GM12878 (cell line): ENCODE results near the gene TMEM229B. TPM values are rescaled to one million over a fixed set of nuclear protein-coding genes. Genes with fewer than 3 reads are reported as not detected.

Experiments
- ATAC-seq: fragments of 200-7000 bp; cut with Tn5 transposase; 3 replicates; pipeline ENCODE4 v1.9.1; 2020; ENCODE audit warnings: mild to moderate bottlenecking, moderate library complexity
- BruUV-seq: library from RNA; stranded (reverse); fragments of 400-500 nt; replicated peaks from 2 replicates; lab custom pipeline; 2021; lab: Mats Ljungman, UMichigan
- CTCF ChIA-PET: fragments of 300-600 bp; sonication (Branson Sonifier 250); formaldehyde crosslinking; extraction: SDS; loops from one replicate; lab custom pipeline; 2021; ENCODE audit warnings: inconsistent platforms; lab: Yijun Ruan, JAX
- POLR2A ChIA-PET: fragments of 350-600 bp; formaldehyde crosslinking; extraction: SDS; loops from one replicate; lab custom pipeline; 2021; ENCODE audit warnings: inconsistent platforms; lab: Charles Lee
- RAD21 ChIA-PET: fragments of 300-600 bp; sonication (Branson Sonifier 250); formaldehyde crosslinking; loops from one replicate; lab custom pipeline; 2023; ENCODE audit warnings: antibody characterized with exemption; ENCODE audit not compliant: unreplicated experiment; lab: Charles Lee
- SMC1A ChIA-PET: fragments of 300-600 bp; sonication (Branson Sonifier 250); formaldehyde crosslinking; loops from one replicate; lab custom pipeline; 2023; ENCODE audit not compliant: unreplicated experiment, uncharacterized antibody; lab: Charles Lee
- DNase-seq: peaks from one replicate; pipeline ENCODE4 v3.0.0-alpha.2; 2011; ENCODE audit warnings: low read depth, low spot score
- FAIRE-seq: peaks from 3 replicates; lab custom pipeline; 2011; peaks lifted over from hg19 to GRCh38; lab: Jason Lieb, UNC
- H2AFZ ChIP-seq: 2 replicates; pipeline ENCODE4 v1.6.0; 2011; ENCODE audit warnings: low read depth, low read length, control low read depth; ENCODE audit not compliant: control insufficient read depth
- H3K27ac ChIP-seq: 2 replicates; pipeline ENCODE4 v1.5.1; 2011; ENCODE audit warnings: control low read depth; ENCODE audit not compliant: control insufficient read depth, insufficient read depth
- H3K27me3 ChIP-seq, 2 experiments: replicated peaks in 1 of 2; 2 replicates each; pipeline versions ENCODE4 v1.6.0 to v1.6.1; 2011; ENCODE audit warnings: low read length in 1 of 2; ENCODE audit not compliant: control insufficient read depth in 2 of 2, insufficient read depth in 2 of 2
- H3K36me3 ChIP-seq, 2 experiments: 2 replicates each; pipeline ENCODE4 v1.5.1; 2011; ENCODE audit warnings: low read length in 1 of 2; ENCODE audit not compliant: control insufficient read depth in 2 of 2, insufficient read depth in 2 of 2
- H3K4me1 ChIP-seq: 2 replicates; pipeline ENCODE4 v1.6.1; 2011; ENCODE audit warnings: mild to moderate bottlenecking, low read length, moderate library complexity, mixed read lengths; ENCODE audit not compliant: control insufficient read depth, insufficient read depth
- H3K4me2 ChIP-seq: 2 replicates; pipeline ENCODE4 v1.6.0; 2011; ENCODE audit warnings: control low read depth; ENCODE audit not compliant: control insufficient read depth, insufficient read depth
- H3K4me3 ChIP-seq: fragments of 200-600 bp; sonication (generic); 2 replicates; pipeline ENCODE4 v1.5.1; 2016
- H3K79me2 ChIP-seq: 2 replicates; pipeline ENCODE4 v1.6.0; 2011; ENCODE audit warnings: low read length; ENCODE audit not compliant: control insufficient read depth, insufficient read depth
- H3K9ac ChIP-seq: 2 replicates; pipeline ENCODE4 v1.8.0; 2011; ENCODE audit warnings: low read length, control low read depth, mixed read lengths; ENCODE audit not compliant: control insufficient read depth, insufficient read depth
- H3K9me3 ChIP-seq: replicated peaks from 3 replicates; pipeline ENCODE4 v1.5.1; 2011; ENCODE audit warnings: mild to moderate bottlenecking, low read length; ENCODE audit not compliant: control insufficient read depth, insufficient read depth
- H4K20me1 ChIP-seq: 2 replicates; pipeline ENCODE4 v1.6.0; 2011; ENCODE audit not compliant: control insufficient read depth, insufficient read depth
- GATAD2B ChIP-seq: fragments of 450-650 bp; conservative IDR thresholded peaks from 2 replicates; pipeline ENCODE4 v1.6.1; 2017; ENCODE audit warnings: low read depth, mild to moderate bottlenecking, moderate library complexity
- JUNB ChIP-seq: IDR thresholded peaks from 2 replicates; pipeline ENCODE4 v1.6.1; 2016; ENCODE audit warnings: antibody characterized with exemption, mild to moderate bottlenecking
- JUND ChIP-seq: IDR thresholded peaks from 2 replicates; pipeline ENCODE4 v1.6.1; 2012; ENCODE audit warnings: low read depth, mild to moderate bottlenecking, low read length, improper control_type of control experiment, moderate library complexity
- KDM1A ChIP-seq: fragments of 200-600 bp; sonication (generic); IDR thresholded peaks from 2 replicates; pipeline ENCODE4 v1.6.1; 2016; ENCODE audit warnings: borderline replicate concordance
- MEF2B ChIP-seq: fragments of 450-650 bp; IDR thresholded peaks from 2 replicates; pipeline ENCODE4 v1.6.1; 2018; ENCODE audit warnings: mild to moderate bottlenecking, moderate library complexity; ENCODE audit not compliant: partially characterized antibody, poor library complexity, severe bottlenecking
- POLR2AphosphoS2 ChIP-seq: IDR thresholded peaks from 2 replicates; pipeline ENCODE4 v1.6.1; 2011; ENCODE audit warnings: low read depth, mild to moderate bottlenecking, low read length, improper control_type of control experiment, moderate library complexity
- RB1 ChIP-seq: fragments of 450-650 bp; formaldehyde crosslinking; IDR thresholded peaks from 2 replicates; pipeline ENCODE4 v1.6.1; 2017; ENCODE audit warnings: mild to moderate bottlenecking, borderline replicate concordance
- RUNX3 ChIP-seq: IDR thresholded peaks from 2 replicates; pipeline ENCODE4 v1.6.1; 2012; ENCODE audit warnings: low read length, inconsistent platforms
- SMC3 ChIP-seq: IDR thresholded peaks from 2 replicates; pipeline ENCODE4 v1.6.1; 2011; ENCODE audit warnings: low read length, improper control_type of control experiment, borderline replicate concordance
- TARDBP ChIP-seq: IDR thresholded peaks from 2 replicates; pipeline ENCODE4 v1.6.1; 2016; ENCODE audit warnings: borderline replicate concordance
- WRNIP1 ChIP-seq: IDR thresholded peaks from 2 replicates; pipeline ENCODE4 v1.6.1; 2011; ENCODE audit warnings: low read depth, low read length, improper control_type of control experiment, borderline replicate concordance
- WGBS: methylation state at CpG from one replicate; pipeline ENCODE4 v1.1.6; 2016; ENCODE audit warnings: low lambda C conversion rate; ENCODE audit not compliant: insufficient replicate concordance, insufficient coverage; ENCODE audit errors: missing lambda C conversion rate; 5-methylcytosine and 5-hydroxymethylcytosine counted together
- in situ Hi-C: fragments of 300-500 bp; cut with MboI; formaldehyde crosslinking; loops from 9 replicates; pipeline ENCODE4 v1.14.3; 2018; ENCODE audit warnings: mixed read lengths
- intact Hi-C: fragments of 100-400 bp; cut with micrococcal nuclease; formaldehyde crosslinking; loops from one replicate; pipeline ENCODE4 v1.14.2; 2022; ENCODE audit not compliant: unreplicated experiment
- polyA plus RNA-seq, 11 experiments: library from polyadenylated mRNA; depleted of rRNA in 4 of 11; unstranded in 6 of 11; stranded (reverse) in 5 of 11; fragments of >200 nt; fragmentation: Nextera tagmentation in 4 of 11; fragmentation: Illumina TruSeq in 1 of 11; extraction: Ambion mirVana in 4 of 11; extraction: Trizol in 1 of 11; gene quantifications; 1 replicate in 1 of 11; 2 replicates in 10 of 11; pipeline versions ENCODE4 v1.2.1 to v1.2.3, GENCODE V29; 2011 to 2016; ENCODE audit warnings: inconsistent platforms in 2 of 11, missing spikeins in 2 of 11, low read depth in 1 of 11
- total RNA-seq, 4 experiments: library from RNA; depleted of rRNA in 3 of 4; stranded (reverse); fragments of >200 nt in 3 of 4; fragmentation: Illumina TruSeq in 1 of 4; extraction: Trizol in 1 of 4; gene quantifications; 2 replicates each; pipeline versions ENCODE4 v1.2.1 to v1.2.3, GENCODE V29; 2013 to 2021
- TF ChIP-seq, protein P1 (sequence below): fragments of 450-650 bp; formaldehyde crosslinking; IDR thresholded peaks from 2 replicates; pipeline ENCODE4 v1.4.0; 2022; ENCODE audit warnings: mild to moderate bottlenecking, moderate library complexity
- TF ChIP-seq, protein P2 (sequence below): fragments of 450-650 bp; IDR thresholded peaks from 2 replicates; pipeline ENCODE4 v1.6.1; 2016; ENCODE audit warnings: mild to moderate bottlenecking
- TF ChIP-seq, protein P3 (sequence below): fragments of 450-650 bp; IDR thresholded peaks from 2 replicates; pipeline ENCODE4 v1.6.1; 2017; ENCODE audit warnings: antibody characterized with exemption, mild to moderate bottlenecking, moderate library complexity

Gene TMEM229B
- total and polyA plus RNA-seq, 10 of the 15 experiments (the other 5 are each of a cell fraction or from before 2014, with no cell fraction given) = 0.24 to 5.3 (median 1.7) TPM

DNA sequence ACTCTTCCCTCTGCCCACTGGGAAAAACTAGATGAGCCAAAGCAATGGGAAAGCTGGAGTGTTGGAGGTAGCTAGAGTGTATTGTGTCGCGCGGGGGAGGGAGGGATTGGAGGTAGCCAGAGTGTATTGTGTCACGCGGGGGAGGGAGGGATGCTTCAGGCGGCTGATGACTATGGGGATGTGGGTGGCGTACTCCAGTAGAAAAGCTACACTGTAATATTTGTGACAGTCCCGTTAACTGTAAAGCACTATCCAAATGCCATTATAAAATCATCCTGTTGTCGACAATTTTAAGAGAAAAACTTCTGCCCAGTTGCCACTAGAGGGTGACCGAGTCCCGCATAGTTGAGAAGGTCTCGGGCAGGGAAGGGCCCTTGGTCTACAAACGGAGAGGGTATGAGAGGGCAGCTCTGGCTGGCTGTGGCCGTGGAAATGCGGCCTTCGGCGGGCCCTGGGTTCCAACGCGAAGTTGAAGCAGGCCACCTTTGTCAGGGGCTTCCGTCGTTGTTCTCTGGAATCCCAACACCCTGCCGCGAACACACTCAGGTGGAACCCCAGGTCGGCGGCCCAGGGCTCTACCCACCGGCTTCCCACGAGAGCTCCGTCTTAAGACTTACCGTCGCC lies 61.4 kb downstream of the TMEM229B start (continued):
- TF ChIP-seq, protein P1, sequence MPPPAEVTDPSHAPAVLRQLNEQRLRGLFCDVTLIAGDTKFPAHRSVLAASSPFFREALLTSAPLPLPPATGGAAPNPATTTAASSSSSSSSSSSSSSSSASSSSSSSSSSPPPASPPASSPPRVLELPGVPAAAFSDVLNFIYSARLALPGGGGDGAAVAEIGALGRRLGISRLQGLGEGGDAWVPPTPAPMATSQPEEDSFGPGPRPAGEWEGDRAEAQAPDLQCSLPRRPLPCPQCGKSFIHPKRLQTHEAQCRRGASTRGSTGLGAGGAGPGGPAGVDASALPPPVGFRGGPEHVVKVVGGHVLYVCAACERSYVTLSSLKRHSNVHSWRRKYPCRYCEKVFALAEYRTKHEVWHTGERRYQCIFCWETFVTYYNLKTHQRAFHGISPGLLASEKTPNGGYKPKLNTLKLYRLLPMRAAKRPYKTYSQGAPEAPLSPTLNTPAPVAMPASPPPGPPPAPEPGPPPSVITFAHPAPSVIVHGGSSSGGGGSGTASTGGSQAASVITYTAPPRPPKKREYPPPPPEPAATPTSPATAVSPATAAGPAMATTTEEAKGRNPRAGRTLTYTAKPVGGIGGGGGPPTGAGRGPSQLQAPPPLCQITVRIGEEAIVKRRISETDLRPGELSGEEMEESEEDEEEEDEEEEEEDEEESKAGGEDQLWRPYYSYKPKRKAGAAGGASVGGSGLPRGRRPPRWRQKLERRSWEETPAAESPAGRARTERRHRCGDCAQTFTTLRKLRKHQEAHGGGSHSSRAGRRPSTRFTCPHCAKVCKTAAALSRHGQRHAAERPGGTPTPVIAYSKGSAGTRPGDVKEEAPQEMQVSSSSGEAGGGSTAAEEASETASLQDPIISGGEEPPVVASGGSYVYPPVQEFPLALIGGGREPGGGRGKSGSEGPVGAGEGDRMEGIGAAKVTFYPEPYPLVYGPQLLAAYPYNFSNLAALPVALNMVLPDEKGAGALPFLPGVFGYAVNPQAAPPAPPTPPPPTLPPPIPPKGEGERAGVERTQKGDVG (CRISPR knock-in tag) = no peak
- TF ChIP-seq RUNX3 (0 out of 2 replicates have a peak, but pooled peaks have one; percentile 24), JUNB (no peak), SMC3 (peak; percentile 91)
- TF ChIP-seq, all 136 proteins: peak for 5

DNA sequence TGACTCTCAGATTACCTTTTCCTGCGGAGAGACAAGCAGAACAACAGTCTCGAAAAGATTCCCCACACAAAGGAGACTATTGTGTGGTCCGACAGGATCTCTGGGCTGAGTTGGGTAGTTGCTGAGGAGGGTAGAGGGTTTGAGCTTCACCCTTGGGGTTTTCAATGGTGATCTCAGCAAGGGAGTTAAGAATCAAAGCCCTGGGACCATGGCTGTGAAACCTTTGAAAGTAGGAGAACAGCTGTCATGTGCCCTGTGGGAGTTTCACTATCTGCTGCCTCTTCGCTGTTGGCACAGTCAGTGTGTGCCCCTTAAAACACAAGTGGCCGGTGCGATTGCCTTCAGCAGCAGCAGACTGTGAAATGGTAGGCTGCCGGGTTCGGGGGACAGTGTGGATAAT lies 62.4 kb downstream of the TMEM229B start:
- no peak for DNase-seq
- H3K79me2 ChIP-seq = no peaks in the 10 kb centered on the region
- peaks cover 0 to 6% of the 10 kb centered on the region in 2 experiments; a peak in 2 of 4 replicates for H3K27me3 ChIP-seq
- ChIA-PET POLR2A (no interaction called here), CTCF (interaction anchor here (0.8 to 21.1 kb wide), 25 partner anchors 9 to 412 kb away, joined by 3 to 583 read pairs (median 10); partner anchors contain the start of genes ARG2, PLEKHH1, RDH12 and TMEM229B), RAD21 (interaction anchor here (0.9 to 8.8 kb wide), 9 partner anchors 13 to 277 kb away, joined by 3 to 176 read pairs (median 6); no protein-coding TSS in a partner anchor), SMC1A (interaction anchor here (0.9 to 10.2 kb wide), 16 partner anchors 10 to 277 kb away, joined by 3 to 185 read pairs (median 7); partner anchors contain the start of genes ARG2 and RDH12)
- no TSS peak for BruUV-seq
- H3K9me3 ChIP-seq = no peaks in the 10 kb centered on the region
- no peaks in the 10 kb centered on the region for H4K20me1 ChIP-seq
- ATAC-seq = no peak; the same call in 1 of the 3 replicates
- H3K36me3 ChIP-seq = no peaks in the 10 kb centered on the region
- H3K4me3 ChIP-seq = no peak overlapping the region
- intact Hi-C loops (loop anchor here (2.0 kb wide), 2 partner anchors 241 to 279 kb away; no protein-coding TSS in a partner anchor), in situ Hi-C loops (loop anchor here (5.0 to 10.0 kb wide), 2 partner anchors 141 to 279 kb away; partner anchors contain the start of gene RDH12)
- FAIRE-seq = no peak
- H3K4me2 ChIP-seq = no peak overlapping the region
- no peak overlapping the region for H2AFZ ChIP-seq
- H3K4me1 ChIP-seq = no peaks in the 10 kb centered on the region
- 67% methylated on average over 8 of the region's 8 CpGs for WGBS
- no peak overlapping the region for H3K27ac ChIP-seq
- no peak overlapping the region for H3K9ac ChIP-seq
- no peak for TF ChIP-seq GATAD2B
- no peak for TF ChIP-seq JUND
- TF ChIP-seq JUNB = no peak
- TF ChIP-seq KDM1A = no peak
- TF ChIP-seq MEF2B = no peak
- TF ChIP-seq RB1 = no peak
- no peak for TF ChIP-seq WRNIP1
- TF ChIP-seq TARDBP = no peak
- no peak for TF ChIP-seq POLR2AphosphoS2
- TF ChIP-seq, protein P2, sequence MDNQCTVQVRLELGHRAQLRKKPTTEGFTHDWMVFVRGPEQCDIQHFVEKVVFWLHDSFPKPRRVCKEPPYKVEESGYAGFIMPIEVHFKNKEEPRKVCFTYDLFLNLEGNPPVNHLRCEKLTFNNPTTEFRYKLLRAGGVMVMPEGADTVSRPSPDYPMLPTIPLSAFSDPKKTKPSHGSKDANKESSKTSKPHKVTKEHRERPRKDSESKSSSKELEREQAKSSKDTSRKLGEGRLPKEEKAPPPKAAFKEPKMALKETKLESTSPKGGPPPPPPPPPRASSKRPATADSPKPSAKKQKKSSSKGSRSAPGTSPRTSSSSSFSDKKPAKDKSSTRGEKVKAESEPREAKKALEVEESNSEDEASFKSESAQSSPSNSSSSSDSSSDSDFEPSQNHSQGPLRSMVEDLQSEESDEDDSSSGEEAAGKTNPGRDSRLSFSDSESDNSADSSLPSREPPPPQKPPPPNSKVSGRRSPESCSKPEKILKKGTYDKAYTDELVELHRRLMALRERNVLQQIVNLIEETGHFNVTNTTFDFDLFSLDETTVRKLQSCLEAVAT = no peak
- TF ChIP-seq, protein P3, sequence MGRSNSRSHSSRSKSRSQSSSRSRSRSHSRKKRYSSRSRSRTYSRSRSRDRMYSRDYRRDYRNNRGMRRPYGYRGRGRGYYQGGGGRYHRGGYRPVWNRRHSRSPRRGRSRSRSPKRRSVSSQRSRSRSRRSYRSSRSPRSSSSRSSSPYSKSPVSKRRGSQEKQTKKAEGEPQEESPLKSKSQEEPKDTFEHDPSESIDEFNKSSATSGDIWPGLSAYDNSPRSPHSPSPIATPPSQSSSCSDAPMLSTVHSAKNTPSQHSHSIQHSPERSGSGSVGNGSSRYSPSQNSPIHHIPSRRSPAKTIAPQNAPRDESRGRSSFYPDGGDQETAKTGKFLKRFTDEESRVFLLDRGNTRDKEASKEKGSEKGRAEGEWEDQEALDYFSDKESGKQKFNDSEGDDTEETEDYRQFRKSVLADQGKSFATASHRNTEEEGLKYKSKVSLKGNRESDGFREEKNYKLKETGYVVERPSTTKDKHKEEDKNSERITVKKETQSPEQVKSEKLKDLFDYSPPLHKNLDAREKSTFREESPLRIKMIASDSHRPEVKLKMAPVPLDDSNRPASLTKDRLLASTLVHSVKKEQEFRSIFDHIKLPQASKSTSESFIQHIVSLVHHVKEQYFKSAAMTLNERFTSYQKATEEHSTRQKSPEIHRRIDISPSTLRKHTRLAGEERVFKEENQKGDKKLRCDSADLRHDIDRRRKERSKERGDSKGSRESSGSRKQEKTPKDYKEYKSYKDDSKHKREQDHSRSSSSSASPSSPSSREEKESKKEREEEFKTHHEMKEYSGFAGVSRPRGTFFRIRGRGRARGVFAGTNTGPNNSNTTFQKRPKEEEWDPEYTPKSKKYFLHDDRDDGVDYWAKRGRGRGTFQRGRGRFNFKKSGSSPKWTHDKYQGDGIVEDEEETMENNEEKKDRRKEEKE = no peak
